BJ (cell line): Measurements from ENCODE around the gene DGCR6L. TPM values are rescaled to one million over a fixed set of nuclear protein-coding genes. Genes with fewer than 3 reads are reported as not detected.

Experiments
- CTCF ChIA-PET: fragments of 350-600 bp; formaldehyde crosslinking; extraction: SDS; loops from one replicate; lab custom pipeline; 2021; ENCODE audit warnings: antibody characterized with exemption, inconsistent platforms; lab: Yijun Ruan, JAX
- POLR2A ChIA-PET: fragments of 300-600 bp; sonication (Branson Sonifier 250); formaldehyde crosslinking; extraction: SDS; loops from one replicate; lab custom pipeline; 2021; ENCODE audit warnings: antibody characterized with exemption; lab: Charles Lee
- DNase-seq: peaks from one replicate; pipeline ENCODE4 v3.0.0-alpha.2; 2011; ENCODE audit warnings: low read depth
- H3K27me3 ChIP-seq: 2 replicates; pipeline ENCODE4 v1.6.0; 2011; ENCODE audit warnings: low read length; ENCODE audit not compliant: control insufficient read depth, insufficient read depth
- H3K36me3 ChIP-seq: 2 replicates; pipeline ENCODE4 v1.5.1; 2011; ENCODE audit warnings: low read length; ENCODE audit not compliant: control insufficient read depth, insufficient read depth
- H3K4me3 ChIP-seq: 2 replicates; pipeline ENCODE4 v1.5.1; 2011; ENCODE audit warnings: low read depth, mild to moderate bottlenecking, control low read depth, low read length
- CTCF ChIP-seq: IDR thresholded peaks from 2 replicates; pipeline ENCODE4 v1.5.1; 2011; ENCODE audit warnings: low read depth, mild to moderate bottlenecking, control low read depth, inconsistent platforms, low read length, moderate library complexity; ENCODE audit not compliant: insufficient read depth
- polyA plus RNA-seq: library from polyadenylated mRNA; depleted of rRNA; stranded (reverse); fragments of >200 nt; gene quantifications from 2 replicates; pipeline ENCODE4 v1.2.3, GENCODE V29; 2011

Gene DGCR6L
- polyA plus RNA-seq, 1 experiment = 65.8 TPM

- Histone ChIP-seq H3K4me3 (no peak overlapping the region), H3K27me3 (peaks cover 7% of the 10 kb centered on the region), H3K36me3 (no peaks in the 10 kb centered on the region)
- DNase-seq = no peak
- no peak for TF ChIP-seq CTCF
- ChIA-PET POLR2A (no interaction called here), CTCF (interaction anchor here (1.1 to 2.1 kb wide), 4 partner anchors 9 to 140 kb away, joined by 3 to 13 read pairs (median 4); no protein-coding TSS in a partner anchor)
These were observed 24.4 kb downstream of the DGCR6L start for GRCh38 chr22:20295262-20296064.

DNA sequence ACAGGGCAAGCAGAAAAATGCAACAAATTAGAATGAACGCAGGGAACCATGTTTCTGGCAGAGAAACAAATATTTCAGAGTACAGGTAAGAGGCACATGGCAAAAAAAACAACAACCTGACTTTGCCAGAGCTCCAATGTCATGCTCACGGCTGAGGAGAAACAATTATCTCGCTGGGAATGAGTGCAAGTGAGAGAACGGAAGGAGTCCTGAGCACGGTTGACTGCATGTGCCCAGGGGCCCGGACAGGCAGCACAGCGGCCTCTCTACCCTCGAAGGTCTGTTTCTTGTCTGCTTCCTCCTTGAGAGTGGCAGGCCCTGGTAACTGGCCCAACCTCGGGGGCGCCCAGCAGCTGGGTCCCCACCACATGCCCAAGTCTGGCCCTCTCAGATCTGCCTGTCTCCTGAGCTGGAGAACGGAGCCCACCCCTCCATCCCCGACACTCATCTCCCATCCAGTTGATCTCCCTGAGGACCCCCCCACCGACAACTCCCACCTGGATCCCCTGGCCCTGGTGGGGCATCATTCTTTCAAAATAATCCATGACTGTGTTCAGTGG is 27.1 kb downstream of the DGCR6L start:
- Histone ChIP-seq H3K36me3 (no peaks in the 10 kb centered on the region), H3K27me3 (peaks cover 7% of the 10 kb centered on the region), H3K4me3 (no peak overlapping the region)
- no peak for DNase-seq
- TF ChIP-seq CTCF = no peak
- ChIA-PET CTCF (interaction anchor here (1.3 to 2.6 kb wide), 3 partner anchors 8 to 137 kb away, joined by 3 to 16 read pairs (median 3); no protein-coding TSS in a partner anchor), POLR2A (no interaction called here)

DNA sequence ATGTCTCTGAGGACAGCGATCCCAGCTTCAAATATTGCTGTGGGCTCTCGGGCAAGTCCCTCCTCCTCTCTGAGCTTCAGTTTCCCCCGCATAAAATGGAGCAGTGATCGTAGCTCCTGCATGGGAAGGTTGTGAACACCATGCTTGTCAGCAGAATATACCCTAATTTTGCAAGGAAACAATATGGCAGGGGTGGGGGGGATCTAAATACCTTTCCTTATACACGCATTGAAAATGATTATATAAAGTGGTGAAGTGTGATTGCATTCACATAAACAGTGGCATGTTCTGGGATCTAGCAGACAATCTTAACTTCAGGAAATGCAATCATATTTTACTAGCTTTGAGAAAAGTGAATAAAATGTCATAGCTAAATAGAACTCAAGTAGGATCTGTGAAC is 27.8 kb downstream of the DGCR6L start:
- no peak for DNase-seq
- no peak for TF ChIP-seq CTCF
- Histone ChIP-seq H3K36me3 (no peaks in the 10 kb centered on the region), H3K4me3 (no peak overlapping the region), H3K27me3 (peaks cover 4% of the 10 kb centered on the region)
- ChIA-PET CTCF (interaction anchor here (1.2 to 2.6 kb wide), 3 partner anchors 135 to 164 kb away, joined by 3 to 16 read pairs (median 3); no protein-coding TSS in a partner anchor), POLR2A (no interaction called here)

DNA sequence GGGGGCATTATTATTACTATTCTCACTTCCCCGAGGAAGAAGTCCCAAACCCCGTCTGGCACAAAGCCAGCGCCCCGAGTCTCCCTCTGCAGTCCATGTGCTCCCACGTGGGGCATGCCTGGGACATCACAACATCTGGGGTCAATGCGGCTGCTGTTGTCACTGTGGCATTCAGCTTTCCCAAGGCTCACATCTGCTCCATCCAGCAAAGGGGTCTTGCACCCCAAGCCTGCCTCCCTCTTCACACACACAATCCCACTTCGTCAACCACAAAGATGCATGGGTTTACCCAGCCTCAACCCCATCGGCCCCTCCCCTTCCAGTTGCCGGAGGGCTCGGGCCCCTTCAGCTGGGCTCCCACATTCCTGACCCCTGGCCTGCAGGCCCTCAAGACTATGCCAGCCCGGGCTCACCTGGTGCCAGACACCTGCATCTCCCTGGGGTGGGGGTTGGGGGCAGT is 28.2 kb downstream of the DGCR6L start:
- peaks cover 4% of the 10 kb centered on the region for H3K27me3 ChIP-seq
- ChIA-PET POLR2A (no interaction called here), CTCF (interaction anchor here (1.2 to 2.6 kb wide), 3 partner anchors 135 to 165 kb away, joined by 3 to 16 read pairs (median 3); no protein-coding TSS in a partner anchor)
- no peaks in the 10 kb centered on the region for H3K36me3 ChIP-seq
- no peak for DNase-seq
- TF ChIP-seq CTCF = no peak
- no peak overlapping the region for H3K4me3 ChIP-seq

DNA sequence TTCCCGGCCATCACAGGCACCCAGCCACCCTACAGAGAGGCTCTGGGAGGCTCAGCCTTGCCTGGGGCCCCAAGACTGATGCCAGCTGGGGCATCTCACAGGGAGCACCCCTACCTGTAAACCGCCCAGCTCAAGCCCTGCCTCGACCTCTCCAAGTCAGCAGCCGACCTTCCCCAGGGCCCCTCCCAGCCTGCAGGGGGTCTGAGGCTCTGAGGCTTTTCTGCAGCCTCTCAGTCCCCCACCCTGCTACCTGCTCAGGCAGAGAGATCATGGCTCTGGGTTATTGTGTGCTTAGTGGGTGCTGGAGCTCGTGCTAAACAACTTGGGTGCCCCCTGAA is 28.6 kb downstream of the DGCR6L start:
- ChIA-PET CTCF (interaction anchor here (1.2 to 2.6 kb wide), 2 partner anchors 134 to 165 kb away, joined by 3 to 16 read pairs; no protein-coding TSS in a partner anchor), POLR2A (no interaction called here)
- Histone ChIP-seq H3K27me3 (peaks cover 4% of the 10 kb centered on the region), H3K36me3 (no peaks in the 10 kb centered on the region), H3K4me3 (no peak overlapping the region)
- no peak for TF ChIP-seq CTCF
- DNase-seq = no peak
